GM18861 (cell line): Measurements from ENCODE around the gene CSMD2.

Experiments
- ATAC-seq: cut with Tn5 transposase; IDR thresholded peaks from one replicate; pipeline ENCODE4 v1.9.1; 2021; ENCODE audit not compliant: unreplicated experiment

Gene CSMD2

DNA sequence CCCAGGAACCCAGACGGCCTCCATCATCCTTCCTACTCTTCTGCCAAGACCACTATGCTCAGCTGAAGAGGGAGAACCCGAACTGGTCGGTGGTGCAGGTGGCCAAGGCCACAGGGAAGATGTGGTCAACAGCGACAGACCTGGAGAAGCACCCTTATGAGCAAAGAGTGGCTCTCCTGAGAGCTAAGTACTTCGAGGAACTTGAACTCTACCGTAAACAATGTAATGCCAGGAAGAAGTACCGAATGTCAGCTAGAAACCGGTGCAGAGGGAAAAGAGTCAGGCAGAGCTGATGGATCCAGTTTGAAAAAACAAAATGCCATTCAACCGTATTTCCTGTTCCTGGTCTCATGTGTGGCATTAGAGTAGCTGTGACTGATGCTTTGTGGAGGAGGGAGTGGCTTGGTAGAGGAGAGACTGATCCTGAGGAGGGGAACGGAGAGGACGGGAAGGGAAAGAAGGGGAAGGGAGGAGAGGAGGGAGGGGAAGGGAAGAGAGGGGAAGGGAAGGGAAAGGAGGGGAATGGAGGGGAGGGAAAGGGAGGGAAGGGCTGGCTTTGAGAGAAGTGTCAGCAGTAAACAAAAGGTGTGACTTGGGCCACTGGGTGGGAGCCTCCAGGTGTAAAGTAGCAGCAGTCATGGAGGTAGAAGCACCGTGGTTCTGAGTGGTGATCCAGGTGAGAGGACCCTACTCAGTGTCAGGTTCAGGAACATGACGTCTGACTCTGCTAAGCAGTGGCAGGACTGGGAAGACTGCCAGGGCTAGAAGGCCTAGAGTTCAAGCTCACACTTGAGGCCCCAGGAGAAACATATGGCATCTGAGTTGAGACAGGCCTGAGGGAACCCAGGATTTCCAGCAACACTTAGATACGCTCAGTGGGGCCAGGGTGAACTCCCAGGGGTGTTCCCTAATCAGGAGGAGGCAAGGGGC is 300.3 kb downstream of the CSMD2 start:
- ATAC-seq = no peak

DNA sequence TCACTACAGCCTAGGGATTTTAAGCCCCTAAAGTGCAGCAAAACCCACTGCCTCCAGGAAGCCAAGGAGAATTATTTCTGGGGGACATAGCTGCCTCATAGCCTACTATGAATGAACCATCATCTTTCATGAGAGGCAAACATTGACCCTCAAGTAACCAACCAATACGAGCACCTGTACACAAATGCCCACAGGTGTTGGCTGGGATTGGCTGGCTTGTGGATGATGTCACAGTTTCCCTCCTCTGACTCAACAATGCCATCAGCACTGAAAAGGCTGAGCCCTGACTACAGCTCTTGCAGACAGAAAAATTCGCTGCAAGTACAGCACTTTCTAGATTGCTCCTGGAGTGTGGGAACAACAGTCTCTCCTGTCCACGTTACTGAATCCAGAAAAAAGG is 301.3 kb downstream of the CSMD2 start, which contains the start of gene HMGB4:
TSS of gene HMGB4 (plus strand) at position 301 of the 400 bp plus-strand sequence. CDS start 113 bp downstream, outside the sequence.
- no peak for ATAC-seq

DNA sequence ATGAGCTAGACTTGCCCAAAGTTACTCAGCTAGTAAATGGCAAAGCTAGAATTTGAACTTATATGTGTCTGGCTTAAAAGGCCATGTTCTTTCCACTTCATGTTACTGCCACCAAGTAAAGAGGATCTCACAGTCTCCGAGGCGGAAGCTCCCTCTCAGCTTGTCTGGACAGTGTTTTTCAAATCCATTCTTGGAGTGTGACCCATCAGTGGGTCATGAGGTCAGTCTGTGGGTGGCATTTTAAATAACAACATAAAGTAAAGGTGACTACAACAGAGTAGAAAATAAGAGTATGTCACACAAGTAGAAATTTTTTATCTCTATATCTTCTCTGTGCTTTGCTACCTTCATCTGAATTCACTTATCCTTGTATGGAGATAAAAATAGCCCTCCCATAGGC is 304.4 kb downstream of the CSMD2 start:
- no peak for ATAC-seq

DNA sequence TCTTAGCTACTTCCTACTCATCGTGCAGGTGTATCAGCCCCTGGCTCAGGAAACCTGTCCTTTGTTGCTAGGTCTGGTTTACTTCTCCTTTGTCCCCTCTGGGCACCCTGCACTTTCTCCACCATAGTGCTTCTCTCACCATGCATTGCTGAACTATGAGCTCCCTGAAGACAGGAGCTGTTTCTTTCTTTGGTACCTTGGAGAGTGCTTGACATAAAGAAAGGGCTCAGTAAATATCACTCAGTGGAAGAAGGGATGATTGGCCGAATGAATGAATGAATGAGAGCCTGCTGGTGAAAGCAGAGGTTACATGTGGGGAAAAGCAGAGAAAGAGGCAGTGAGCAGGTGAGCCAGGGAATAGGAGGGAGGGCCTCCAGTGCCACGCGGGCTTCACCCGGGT is 310.9 kb downstream of the CSMD2 start:
- ATAC-seq = no peak

DNA sequence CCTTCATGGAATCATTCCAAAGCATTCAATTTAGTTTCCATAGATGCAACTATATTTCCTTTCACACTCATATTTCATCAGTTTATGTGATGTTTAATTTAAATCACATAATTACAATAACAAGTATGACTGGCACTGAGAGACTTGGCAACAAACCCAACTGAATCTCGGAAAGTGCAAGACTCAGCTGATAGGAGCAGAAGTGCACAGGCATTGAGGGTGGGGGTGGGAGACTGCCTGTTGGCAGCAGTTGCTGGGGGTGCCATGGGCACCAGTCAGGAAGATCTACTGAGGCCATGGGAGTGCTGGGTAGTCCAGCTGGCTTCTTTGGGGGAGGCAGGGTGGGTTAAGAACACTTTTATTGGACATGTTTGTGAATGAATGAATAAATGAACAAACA is 311.6 kb downstream of the CSMD2 start:
- ATAC-seq = no peak

DNA sequence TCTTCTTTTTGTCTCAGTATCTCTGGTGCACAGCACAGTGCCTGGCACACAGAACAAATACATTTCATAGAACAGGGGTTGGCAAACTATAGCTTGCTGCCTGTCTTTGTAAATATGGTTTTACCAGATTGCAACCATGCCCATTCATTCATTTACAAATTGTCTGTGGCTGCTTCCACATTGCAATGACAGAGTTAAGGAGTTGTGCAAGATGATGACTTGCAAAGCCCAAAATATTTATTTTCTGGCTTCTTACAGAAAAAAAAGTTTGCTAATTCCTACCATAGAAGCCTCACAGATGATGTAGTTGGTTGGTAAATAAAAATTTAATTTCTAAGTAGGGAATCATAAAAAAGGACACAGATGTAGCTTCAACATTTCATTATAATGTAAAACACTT is 312.3 kb downstream of the CSMD2 start:
- ATAC-seq = no peak

DNA sequence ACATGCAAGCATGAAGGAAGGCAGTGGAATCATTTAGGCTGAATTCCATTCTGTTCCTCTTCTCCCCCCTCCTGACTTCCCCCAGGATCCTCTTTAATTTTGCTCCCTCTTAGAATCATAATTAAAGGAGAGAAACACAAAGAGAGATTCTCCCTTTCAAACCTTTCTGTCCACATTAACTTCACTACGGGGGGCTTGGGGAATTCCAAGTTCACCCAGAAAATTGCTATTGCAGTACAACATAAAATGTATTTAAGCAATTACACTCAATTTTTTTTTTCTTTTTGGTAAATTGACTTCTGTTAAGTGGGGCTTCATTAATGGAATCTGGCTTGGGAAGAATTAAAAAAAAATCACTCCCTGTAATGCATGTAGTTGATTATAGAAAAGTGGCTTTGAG is 314.5 kb downstream of the CSMD2 start:
- ATAC-seq = no peak

DNA sequence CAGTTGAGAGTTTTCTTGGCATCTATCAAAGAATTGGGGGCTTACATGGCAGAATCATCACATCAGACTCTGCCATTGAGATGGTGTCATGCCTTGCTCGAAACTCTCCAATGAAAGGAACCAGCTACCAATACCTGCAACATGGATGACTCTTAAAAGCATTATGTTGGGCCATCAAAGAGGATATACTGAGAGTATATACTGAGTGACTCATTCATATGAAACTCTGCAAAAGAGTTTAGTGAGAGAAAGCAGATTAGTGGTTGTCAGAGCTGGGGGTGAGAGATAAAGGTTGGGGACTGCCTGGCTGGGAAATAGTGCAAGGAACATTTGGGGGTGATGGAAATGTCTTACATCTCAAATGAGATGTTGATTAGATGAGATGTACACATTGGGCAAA is 315.8 kb downstream of the CSMD2 start:
- ATAC-seq = no peak

DNA sequence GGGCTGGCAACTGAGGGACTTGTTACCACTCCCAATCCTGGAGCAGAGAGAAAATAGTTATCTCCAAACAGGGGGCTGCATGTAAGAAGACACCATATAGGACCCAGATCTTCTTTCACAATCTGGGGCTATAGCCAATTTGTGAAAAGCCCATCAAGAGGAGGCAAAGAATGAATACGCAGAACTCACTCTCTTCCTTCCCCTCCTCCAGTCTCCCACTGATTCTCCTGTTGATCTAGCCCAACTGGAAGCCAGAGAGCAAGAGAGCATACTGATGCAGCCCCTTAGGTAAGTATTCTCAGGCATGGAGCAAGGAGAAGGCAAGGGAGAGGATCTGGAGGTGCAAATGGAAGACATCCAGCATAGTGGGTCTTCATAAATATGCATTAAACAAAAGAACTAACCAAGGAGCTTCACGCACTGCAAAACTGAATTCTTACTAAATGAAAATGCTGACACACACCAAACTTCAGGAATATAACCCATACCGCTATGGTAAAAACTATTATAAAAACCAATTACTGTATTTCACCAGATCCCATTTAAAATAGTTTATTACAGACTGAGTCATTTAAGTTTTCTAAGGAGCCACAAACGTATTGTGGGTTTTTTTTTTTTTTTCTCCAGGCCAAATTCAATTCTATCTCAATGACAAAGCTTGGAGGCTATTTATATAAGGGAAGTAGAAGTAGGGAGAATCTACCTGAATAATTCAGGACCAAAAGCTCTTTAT is 316.7 kb downstream of the CSMD2 start:
- ATAC-seq = no peak

DNA sequence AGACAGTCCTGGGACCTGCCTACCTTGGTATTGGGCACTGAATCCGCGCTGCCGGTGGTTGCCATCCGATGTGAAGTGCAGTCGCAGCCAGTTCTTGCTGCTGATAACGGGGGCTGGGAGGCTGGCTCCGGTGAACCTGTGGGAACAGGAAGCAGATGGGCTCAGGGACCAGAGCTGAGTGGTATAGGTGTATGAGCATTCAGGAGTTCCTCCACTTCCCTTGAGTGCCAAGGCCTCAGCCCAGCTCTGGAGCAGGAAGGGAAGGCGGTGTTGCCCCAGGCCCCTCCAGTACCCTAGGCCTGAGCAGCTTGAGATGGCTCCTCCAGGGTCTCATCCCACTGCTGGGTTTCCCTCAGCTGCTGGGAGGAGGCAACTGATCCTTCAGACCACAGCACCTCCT is 318.2 kb downstream of the CSMD2 start:
- ATAC-seq = no peak

DNA sequence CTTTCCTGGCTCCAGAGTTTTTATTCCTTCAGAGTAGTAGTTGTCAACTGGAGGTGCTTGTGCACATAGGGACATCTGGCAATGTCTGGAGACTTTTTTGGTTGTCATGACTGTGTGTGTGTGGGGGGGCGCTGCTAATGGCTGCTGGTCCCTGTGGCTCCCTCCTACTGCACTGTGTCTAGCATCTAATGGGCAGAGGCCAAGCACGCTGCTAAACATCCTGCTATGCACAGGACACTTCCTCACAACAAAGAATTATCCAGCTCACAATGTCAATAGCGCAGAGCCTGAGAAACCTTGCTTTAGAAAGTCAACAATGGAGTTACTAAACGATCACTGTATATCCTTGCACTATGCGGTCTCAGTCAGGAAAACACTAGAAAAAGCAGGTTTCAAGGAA is 320.9 kb downstream of the CSMD2 start:
- ATAC-seq = no peak

DNA sequence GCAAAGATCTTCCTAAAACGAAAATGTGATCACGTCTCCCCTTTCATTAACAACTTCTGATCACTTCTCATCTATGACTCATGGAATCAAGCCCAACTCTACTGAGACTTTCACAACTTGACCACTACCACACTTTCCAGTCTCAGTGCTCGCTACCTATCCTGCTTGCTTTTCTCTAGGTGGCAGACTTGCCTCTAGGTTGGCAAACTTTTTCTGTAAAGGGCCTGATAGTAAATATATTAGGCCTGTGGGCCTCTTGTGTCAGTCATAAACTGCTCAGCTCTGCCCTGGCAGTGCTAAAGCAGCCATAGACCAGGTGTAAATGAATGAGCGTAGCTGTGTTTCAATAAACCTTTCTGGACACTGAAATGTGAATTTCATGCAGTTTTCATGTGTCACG is 322.7 kb downstream of the CSMD2 start:
- no peak for ATAC-seq

DNA sequence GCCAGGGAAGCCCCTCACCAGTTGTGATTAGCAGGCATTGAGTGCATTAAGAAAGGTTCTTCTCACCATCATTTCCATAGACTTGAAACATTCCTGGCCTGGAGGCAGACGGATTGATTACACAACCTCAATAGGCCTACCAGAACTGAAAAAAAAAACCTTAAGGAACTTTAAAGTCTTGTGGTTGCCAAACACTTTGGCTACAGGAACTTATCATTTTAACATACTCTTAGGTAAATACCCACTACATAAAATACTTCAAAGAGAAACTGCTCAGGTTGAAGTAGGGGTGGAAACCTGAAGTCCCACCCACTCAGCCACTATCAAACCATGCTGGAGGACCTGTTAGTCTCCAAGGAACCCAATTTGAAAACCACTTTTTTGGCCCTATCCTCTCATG is 323.5 kb downstream of the CSMD2 start:
- no peak for ATAC-seq

DNA sequence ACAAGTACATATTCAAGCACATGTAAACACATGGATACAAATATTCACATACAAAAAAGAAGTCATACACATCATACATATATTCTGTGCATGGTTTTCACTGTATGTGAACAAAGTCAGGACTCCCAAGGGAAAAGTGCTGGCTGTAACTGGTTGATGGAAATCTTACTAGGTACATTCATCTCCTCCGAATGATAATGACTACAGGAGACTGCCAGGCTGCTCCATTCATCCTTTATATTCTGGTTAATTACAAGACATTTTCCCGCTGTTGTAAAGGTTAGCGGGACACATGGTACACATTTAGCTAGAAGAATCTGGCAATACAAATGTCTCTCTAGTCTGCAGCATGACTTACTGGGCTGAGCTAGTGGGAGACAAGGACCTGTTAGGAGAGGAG is 327.4 kb downstream of the CSMD2 start:
- ATAC-seq = no peak

DNA sequence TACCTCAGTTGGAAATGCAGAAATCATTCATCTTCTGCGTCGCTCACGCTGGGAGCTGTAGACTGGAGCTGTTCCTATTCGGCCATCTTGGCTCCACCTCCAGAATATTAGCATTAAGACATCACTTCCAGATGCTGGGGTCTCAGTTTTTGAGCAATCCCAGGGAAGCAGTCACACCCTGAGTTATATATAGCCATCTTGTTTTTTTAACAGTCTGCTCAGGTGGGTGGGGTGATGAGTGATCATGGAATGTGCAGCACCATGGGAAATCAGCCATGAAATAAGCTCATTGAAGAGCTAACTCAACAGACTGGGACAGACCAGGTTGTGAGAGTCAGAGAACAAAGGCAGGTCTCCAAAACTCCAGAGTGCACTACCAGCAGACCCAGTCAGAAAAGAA is 328.1 kb downstream of the CSMD2 start:
- ATAC-seq = no peak

DNA sequence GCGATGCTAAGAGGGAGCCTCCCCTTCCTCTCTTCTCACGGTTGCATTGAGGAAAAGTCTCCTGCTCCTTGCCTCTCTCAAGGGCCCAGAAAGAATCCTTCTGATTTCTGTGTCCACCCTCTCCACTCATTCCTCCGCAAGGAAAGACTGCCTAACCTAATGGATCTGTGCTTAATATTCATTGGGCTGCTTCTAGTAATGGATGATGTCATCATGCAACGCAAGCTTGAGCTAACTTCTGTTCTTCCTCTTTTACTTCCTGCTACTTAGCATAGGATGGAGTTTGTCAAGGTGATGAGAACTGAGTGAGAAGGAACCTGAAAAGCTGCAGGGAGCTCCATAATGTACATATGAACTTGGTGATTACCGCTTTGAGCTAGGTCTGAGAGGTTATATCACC is 336.4 kb downstream of the CSMD2 start:
- ATAC-seq = no peak

DNA sequence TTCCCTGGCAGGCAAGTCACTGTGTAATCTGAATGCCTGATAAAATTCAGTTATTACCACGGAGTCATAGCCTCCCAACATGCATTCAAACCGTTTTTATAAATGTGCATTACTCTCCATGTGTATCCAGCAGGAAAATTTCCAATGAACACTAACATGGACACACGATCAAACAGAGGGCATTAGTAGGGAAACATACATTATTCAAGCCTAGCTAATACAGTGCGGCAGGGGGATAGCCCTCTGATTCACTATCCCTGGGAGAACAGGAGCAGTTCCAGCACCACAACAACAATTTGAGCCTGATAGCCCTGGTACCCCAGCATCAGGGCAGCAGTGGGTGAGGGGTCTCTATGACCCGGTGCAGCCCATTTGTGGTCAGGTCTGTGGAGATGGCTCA is 337.0 kb downstream of the CSMD2 start:
- ATAC-seq = no peak

DNA sequence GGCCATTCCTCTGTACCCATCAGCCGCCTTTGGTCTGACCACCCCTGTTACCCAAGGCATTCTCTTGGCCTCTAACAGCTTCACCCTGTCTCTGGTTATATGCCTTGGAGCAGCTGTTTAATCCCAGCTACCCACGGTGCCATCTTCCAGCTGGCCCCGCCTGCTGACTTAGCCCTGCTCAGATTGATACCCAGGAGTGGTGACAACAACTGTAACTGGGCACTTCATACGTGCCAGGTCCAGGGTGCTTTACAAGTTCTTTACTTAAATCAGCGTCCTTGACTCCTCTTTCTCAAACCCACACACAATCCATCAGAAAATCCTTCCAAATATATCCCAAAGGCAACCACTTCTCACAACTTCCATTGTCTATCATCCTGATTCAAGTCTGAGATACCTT is 338.3 kb downstream of the CSMD2 start:
- ATAC-seq = no peak

DNA sequence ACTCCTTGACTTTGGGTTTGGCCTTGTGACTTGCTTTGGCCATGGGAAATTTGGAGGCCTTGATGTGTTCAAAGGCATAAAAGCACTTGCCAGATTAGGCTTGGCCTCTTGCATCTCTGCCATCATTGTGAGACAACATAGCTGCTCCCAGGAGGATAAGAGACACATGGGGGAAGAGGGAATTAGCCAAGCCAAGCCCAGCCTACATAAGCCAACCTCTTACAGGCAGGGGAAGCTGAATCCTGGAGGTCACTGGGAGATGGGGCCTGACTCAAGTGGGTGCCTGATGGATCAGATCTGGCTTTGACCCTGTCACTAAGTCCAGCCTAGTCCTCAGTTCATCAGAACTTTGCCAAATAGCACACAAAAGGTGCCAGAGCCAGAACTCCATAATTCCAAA is 338.7 kb downstream of the CSMD2 start:
- no peak for ATAC-seq

DNA sequence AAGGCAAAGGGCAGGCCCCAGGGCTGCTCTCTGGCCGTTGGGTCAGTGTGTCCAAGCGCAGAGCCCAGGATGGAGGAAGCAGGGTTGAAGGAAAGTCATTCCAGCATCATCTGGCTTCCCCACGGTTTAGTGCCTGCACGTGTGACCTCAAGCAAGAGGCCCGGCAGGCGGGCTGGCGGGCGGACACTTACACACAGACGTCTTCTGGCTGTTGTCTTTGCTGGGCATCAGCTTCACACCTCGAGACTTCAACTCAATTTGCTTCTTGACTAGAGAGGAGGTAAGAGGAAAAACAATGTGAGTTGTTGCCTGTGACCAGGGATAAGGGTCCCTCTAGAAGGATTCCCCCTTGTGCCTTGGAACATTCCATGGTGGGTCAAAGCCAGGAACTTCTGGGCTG is 339.5 kb downstream of the CSMD2 start:
- ATAC-seq = no peak

DNA sequence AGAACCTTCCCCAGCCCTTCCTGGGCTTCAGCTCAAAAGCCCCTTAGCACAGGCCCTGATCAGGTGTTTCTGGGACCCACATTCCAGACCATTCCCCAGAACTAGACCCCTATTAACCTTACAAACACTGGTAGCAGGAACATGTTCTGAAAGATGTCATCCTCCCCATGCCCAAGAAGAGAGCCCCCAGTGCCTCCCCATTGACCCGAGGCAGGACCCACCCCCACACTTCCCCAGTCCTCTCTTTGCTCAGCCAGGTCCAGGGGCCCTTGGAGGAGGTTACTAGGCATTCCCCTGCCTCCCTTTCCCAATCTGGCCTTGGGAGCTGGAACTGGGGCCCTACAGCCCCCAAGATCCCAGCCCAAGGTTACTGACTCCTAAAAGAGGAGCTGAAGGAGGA is 340.1 kb downstream of the CSMD2 start:
- no peak for ATAC-seq

DNA sequence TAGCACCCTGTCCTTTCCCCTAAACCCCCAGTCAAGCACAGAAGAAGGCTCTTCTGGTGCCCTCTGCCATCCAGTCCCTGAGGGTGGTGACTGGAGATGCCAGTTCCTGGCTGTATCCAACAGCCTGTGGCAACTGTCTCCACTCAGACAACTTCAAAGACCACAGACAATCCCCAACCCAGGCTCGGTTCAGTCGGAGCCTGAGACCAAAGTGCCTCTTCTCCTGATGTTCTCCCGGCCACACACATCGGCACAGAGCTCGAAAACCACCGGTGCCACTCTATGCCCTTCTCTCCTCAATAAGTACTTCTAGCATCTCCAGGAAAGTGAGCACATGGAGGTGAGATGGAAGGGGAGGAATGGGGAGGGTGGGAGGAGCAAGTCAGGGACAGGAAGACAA is 340.7 kb downstream of the CSMD2 start:
- ATAC-seq = no peak
